Gastrocnemius medialis (tissue), 4 donors: ENCODE data around the gene DMKN. TPM values are rescaled to one million over a fixed set of nuclear protein-coding genes. Genes with fewer than 3 reads are reported as not detected.

Source experiments
- ATAC-seq, 2 donors: fragments of 150-250 bp; one replicate each; pipeline ENCODE4 v1.9.1; 2016
- DNase-seq, 2 donors: peaks; one replicate each; pipeline ENCODE4 v3.0.0-alpha.2; 2019
- H3K27ac ChIP-seq, 4 donors: fragments of 200-600 bp; sonication (generic); 1 replicate in 1 of 4; 2 replicates in 3 of 4; pipeline ENCODE4 v1.5.1; 2016 to 2018; ENCODE audit warnings: mild to moderate bottlenecking in 2 of 4, moderate library complexity in 1 of 4
- H3K27me3 ChIP-seq, 3 donors: fragments of 200-600 bp; sonication (generic) in 2 of 3; 1 replicate in 1 of 3; 2 replicates in 2 of 3; pipeline versions ENCODE4 v1.5.1 to v1.6.0; 2016 to 2019; ENCODE audit warnings: mild to moderate bottlenecking in 1 of 3, moderate library complexity in 1 of 3
- H3K36me3 ChIP-seq, 2 donors: fragments of 200-600 bp; sonication (generic) in 1 of 2; one replicate each; pipeline ENCODE4 v1.5.1; 2017 to 2018
- H3K4me1 ChIP-seq, 2 donors: fragments of 200-600 bp; sonication (generic) in 1 of 2; one replicate each; pipeline ENCODE4 v1.5.1; 2016 to 2017; ENCODE audit warnings: mild to moderate bottlenecking in 2 of 2
- H3K4me3 ChIP-seq, 4 donors: fragments of 200-600 bp; sonication (generic) in 3 of 4; 1 replicate in 1 of 4; 2 replicates in 3 of 4; pipeline ENCODE4 v1.5.1; 2016 to 2019; ENCODE audit warnings: mild to moderate bottlenecking in 2 of 4
- H3K9me3 ChIP-seq, 3 donors: fragments of 200-600 bp; sonication (generic) in 2 of 3; 1 replicate in 1 of 3; 2 replicates in 2 of 3; pipeline ENCODE4 v1.5.1; 2016 to 2019
- POLR2A ChIP-seq, 2 donors: fragments of 450-650 bp; IDR thresholded peaks; one replicate each; pipeline ENCODE4 v1.6.1; 2017; ENCODE audit warnings: antibody characterized with exemption in 2 of 2, mild to moderate bottlenecking in 2 of 2, moderate library complexity in 2 of 2
- in situ Hi-C, 4 donors: fragments of 200-750 bp; cut with MboI; loops; one replicate each; pipeline versions ENCODE4 v1.15.0 to v1.8.0; 2017; ENCODE audit warnings: low sequenced_read_pairs in 4 of 4
- intact Hi-C: fragments of 100-400 bp; cut with DNase I; formaldehyde crosslinking; loops from one replicate; pipeline ENCODE4 v1.15.1; 2023; ENCODE audit warnings: low total_unique reads
- total RNA-seq, 4 donors: library from RNA; depleted of rRNA; stranded (reverse); fragments of >200 nt; gene quantifications; one replicate each; pipeline versions ENCODE4 v1.1.0 to v1.2.3, GENCODE V29; 2016
- TF ChIP-seq, protein P1 (sequence below), 5 experiments: fragments of 450-650 bp in 3 of 5; fragments of 200-600 bp in 2 of 5; sonication (generic) in 2 of 5; IDR thresholded peaks in 4 of 5; conservative IDR thresholded peaks in 1 of 5; 1 replicate in 4 of 5; 2 replicates in 1 of 5; pipeline ENCODE4 v1.5.1; 2016 to 2019; ENCODE audit warnings: antibody characterized with exemption in 5 of 5, mild to moderate bottlenecking in 3 of 5, moderate library complexity in 3 of 5

DMKN gene
- total RNA-seq, 4 donors from 2014 or later, result 0.89 TPM; not detected in 3

DNA sequence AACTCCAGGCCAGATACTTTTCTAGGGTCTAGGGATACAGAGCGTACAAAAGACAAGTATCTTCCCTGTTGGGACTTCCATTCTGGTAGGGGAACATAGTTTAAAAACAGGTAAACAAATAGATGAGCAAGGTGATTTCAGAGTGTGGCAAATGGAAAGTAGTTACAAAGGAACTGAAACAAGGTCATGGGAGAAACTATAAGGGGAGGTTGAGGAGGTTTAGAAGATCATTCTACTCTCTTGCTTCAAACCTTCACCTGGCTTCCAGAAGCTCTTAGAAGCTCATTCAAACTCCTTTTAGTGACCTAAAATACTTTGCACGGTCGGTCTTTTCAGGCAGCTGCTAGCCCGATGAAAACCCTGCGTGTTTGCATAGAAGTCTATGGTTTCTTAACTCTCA lies 56.3 kb downstream of the DMKN start:
- ATAC-seq (no peak), DNase-seq (no peak)
- no peak for TF ChIP-seq POLR2A (IDR thresholded peaks at IDR 0.05)
- TF ChIP-seq, protein P1, sequence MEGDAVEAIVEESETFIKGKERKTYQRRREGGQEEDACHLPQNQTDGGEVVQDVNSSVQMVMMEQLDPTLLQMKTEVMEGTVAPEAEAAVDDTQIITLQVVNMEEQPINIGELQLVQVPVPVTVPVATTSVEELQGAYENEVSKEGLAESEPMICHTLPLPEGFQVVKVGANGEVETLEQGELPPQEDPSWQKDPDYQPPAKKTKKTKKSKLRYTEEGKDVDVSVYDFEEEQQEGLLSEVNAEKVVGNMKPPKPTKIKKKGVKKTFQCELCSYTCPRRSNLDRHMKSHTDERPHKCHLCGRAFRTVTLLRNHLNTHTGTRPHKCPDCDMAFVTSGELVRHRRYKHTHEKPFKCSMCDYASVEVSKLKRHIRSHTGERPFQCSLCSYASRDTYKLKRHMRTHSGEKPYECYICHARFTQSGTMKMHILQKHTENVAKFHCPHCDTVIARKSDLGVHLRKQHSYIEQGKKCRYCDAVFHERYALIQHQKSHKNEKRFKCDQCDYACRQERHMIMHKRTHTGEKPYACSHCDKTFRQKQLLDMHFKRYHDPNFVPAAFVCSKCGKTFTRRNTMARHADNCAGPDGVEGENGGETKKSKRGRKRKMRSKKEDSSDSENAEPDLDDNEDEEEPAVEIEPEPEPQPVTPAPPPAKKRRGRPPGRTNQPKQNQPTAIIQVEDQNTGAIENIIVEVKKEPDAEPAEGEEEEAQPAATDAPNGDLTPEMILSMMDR (IDR thresholded peaks at IDR 0.05 in 4 of 5, conservative IDR thresholded peaks at IDR 0.05 in 1 of 5), result no peak
- Histone ChIP-seq H3K9me3 (no peaks in the 10 kb centered on the region), H3K4me3 (no peak overlapping the region), H3K27me3 (no peaks in the 10 kb centered on the region), H3K36me3 (no peaks in the 10 kb centered on the region), H3K4me1 (peaks cover 0 to 13% of the 10 kb centered on the region in 2 donors), H3K27ac (no peak overlapping the region)
- intact Hi-C loops (no loop called here), in situ Hi-C loops (no loop called here)

DNA sequence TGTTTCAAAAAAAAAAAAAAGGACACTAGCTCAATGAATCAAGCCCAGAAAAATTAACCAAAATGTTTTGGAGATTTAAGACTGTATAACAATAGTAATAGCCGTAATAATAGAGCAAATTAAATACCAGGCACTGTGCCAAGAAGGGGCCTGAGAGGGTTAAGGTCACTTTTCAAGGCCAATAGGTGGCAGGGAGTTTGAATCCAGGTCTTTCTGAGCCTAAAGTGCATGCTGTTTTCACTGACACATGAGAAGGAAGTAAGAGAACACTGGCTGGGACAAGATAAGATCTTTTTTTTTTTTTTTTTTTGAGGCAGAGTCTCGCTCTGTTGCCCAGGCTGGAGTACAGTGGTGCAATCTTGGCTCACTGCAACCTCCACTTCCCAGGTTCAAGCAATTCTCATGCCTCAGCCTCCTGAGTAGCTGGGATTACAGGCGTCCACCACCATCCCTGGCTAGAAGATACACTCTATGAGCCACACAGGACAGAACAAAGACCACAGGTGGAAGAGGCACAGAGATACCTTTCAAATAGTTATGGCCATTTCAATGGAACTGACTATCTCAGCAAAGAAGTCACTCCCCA lies 57.7 kb downstream of the DMKN start:
- intact Hi-C loops, result no loop called here
- no peak for ATAC-seq

DNA sequence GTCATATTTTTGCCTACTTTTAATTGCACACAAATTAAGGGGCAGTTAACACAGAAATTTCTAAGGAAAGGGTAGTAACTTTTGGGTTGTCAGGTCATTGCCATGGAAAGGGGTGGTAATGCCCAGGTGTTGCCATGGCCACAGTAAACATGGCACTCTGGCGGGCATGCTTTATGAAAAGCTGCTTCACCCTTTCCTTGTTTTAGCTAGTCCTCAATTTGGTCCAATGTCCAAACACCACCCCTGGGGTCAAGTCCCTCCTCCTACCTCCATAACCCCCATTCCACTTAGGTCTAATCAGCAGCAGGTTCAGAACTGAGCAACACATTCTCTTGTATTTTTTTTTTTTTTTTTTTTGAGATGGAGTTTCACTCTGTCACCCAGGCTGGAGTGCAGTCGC lies 58.8 kb downstream of the DMKN start:
- H3K9me3 ChIP-seq, result no peaks in the 10 kb centered on the region
- TF ChIP-seq POLR2A (IDR thresholded peaks at IDR 0.05), result no peak
- TF ChIP-seq, protein P1 (IDR thresholded peaks at IDR 0.05 in 4 of 5, conservative IDR thresholded peaks at IDR 0.05 in 1 of 5), result no peak
- in situ Hi-C loops (no loop called here), intact Hi-C loops (no loop called here)
- DNase-seq (no peak), ATAC-seq (no peak)
- H3K27ac ChIP-seq, result no peak overlapping the region
- H3K36me3 ChIP-seq, result no peaks in the 10 kb centered on the region
- no peak overlapping the region for H3K4me3 ChIP-seq
- peaks cover 0 to 9% of the 10 kb centered on the region in 2 donors for H3K4me1 ChIP-seq
- no peaks in the 10 kb centered on the region for H3K27me3 ChIP-seq

More for the DNA sequence above, 57.7 kb downstream of the DMKN start:
- peaks cover 0 to 13% of the 10 kb centered on the region in 2 donors for H3K4me1 ChIP-seq
- no peaks in the 10 kb centered on the region for H3K36me3 ChIP-seq
- TF ChIP-seq, protein P1 (IDR thresholded peaks at IDR 0.05 in 4 of 5, conservative IDR thresholded peaks at IDR 0.05 in 1 of 5), result no peak
- no peak for TF ChIP-seq POLR2A (IDR thresholded peaks at IDR 0.05)
- H3K27ac ChIP-seq, result no peak overlapping the region
- H3K27me3 ChIP-seq, result no peaks in the 10 kb centered on the region
- H3K4me3 ChIP-seq, result no peak overlapping the region
- in situ Hi-C loops, result no loop called here
- DNase-seq, result no peak
- no peaks in the 10 kb centered on the region for H3K9me3 ChIP-seq

DNA sequence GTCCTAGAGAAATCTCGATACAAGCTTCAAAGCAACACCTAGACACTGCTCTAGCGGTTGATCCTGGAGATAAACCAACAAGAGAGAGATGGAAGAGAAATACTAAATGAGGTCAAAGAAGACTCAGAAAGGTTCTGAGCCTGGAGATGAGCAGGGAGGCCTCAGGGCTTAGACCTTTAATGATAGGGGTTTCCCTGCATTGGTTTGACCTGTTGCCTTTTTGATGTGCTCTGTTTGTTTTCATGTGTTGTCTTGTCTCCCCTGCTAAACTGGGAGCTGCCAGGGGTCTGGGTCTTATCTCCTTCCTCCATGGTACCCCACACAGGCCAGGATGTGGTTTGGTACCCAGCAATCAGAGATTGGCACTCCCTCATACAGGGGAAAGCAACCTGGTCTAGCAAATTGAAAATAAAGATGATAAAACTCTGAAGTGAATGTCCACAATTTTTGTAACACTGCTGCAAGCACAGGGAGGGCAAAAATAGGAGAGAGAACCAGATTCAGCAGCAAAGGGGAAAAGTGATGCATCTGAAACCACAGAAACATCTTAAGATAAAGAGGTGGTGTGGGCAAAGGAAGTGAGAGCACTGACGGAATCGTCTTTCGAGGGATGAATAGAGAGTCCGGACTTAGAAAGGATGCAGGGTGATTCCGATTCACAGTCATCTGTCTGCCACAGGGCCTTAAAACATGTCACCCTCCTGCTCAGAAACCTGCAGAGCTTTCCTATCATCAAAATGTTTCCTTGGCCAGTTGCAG lies 61.9 kb downstream of the DMKN start:
- ATAC-seq (no peak), DNase-seq (no peak)
- H3K27ac ChIP-seq, result no peak overlapping the region
- H3K4me1 ChIP-seq, result no peaks in the 10 kb centered on the region
- no peaks in the 10 kb centered on the region for H3K27me3 ChIP-seq
- no peaks in the 10 kb centered on the region for H3K36me3 ChIP-seq
- H3K4me3 ChIP-seq, result no peak overlapping the region
- no peaks in the 10 kb centered on the region for H3K9me3 ChIP-seq
- in situ Hi-C loops (no loop called here), intact Hi-C loops (no loop called here)
- TF ChIP-seq, protein P1 (IDR thresholded peaks at IDR 0.05 in 4 of 5, conservative IDR thresholded peaks at IDR 0.05 in 1 of 5), result no peak
- TF ChIP-seq POLR2A (IDR thresholded peaks at IDR 0.05), result no peak
